Measurements from ENCODE around the gene TINCR.

TINCR gene

DNA sequence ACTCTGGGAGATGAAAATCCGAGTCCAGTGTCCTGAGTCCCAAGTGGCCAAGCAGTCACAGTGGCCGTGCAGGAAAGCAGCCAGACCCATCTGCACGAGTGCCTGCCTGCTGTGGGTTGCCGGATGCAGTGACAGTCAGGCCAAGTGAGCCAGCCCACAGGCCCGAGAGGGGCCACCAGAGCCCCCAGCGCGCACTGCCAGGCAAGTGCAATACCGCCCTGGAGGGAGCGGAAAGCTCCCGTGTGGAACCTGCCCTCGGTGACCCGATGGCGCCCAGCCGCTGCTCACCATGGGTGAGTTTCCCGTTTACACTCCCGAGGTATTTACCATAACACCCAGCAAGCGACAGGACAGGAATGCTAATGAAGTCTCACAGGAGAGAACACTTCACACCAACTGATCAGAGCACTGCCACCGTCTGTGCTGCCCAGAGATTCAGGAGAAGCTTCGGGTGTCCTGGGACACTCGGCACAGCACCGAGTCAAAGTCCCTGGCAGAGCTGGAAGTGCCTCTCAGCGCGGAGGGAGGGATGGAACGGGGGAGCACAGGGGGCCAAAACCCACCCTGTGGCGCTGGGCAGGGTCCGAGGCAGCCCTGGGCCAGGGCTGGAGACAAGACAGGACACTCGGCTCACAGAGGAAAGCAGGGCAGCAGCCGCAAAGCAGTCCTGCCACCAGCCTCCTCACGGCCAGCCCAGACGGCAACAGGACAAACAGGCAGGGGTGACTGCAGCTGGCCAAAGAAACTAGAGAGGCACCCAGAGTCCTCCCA lies 21.3 kb upstream of the TINCR start:
- DNase-seq = no peak

DNA sequence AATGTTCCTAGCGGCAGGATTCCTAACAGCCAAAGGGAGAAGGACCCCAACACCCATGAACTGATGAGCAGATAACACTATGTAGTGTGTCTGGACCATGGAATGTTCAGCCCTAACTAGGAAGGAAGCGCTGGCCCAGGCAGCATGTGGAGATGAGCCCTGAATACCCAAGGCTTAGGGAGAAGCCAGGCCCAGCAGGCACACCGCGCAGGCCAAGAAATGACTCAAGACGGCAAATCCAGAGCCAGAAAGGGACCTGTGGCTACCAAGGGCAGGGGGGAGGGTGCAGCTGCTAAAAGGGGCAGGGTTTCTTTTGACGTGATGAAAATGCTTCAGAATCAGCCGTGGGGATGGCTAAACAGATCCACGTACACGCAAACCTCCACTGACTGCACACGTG lies 20.7 kb upstream of the TINCR start:
- DNase-seq = no peak

DNA sequence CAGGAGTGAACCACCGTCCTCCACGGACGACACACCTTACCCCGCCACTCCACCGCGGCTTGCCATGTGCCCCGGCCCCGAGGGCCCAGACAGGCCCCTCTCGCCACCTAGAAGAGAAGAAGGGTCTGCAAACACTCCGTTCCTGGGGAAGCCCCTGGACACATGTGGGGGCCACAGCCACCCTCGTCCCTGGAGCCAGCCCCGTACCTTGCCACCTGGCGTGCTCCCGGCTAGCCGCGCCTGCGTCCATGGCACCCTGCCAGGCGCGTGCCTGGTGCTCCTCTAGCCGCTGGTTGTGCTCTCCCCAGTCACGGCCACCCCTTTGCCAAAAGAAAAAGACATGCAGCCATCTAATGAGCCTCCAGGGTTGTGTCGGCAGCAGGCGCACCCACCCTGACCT lies 19.9 kb upstream of the TINCR start:
- DNase-seq = no peak

DNA sequence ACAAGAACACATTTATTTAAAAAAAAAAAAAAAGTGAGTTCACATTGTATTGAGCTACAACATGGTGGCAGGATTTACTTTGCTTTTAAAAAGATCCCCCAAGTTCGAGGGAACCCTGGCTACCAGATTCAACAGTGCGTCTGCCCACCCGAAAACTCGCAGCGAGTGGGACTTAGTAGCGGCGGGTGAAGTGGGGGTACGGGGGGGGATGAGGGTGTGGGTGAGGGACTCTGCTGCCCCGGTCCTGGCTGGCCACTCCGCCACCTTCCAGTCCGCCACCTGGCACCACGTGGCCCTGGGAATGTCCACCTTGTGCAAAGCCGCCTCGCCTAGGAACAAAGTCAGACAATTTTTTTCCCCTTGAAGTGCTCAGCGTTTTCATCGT lies 19.3 kb upstream of the TINCR start:
- no peak for DNase-seq

DNA sequence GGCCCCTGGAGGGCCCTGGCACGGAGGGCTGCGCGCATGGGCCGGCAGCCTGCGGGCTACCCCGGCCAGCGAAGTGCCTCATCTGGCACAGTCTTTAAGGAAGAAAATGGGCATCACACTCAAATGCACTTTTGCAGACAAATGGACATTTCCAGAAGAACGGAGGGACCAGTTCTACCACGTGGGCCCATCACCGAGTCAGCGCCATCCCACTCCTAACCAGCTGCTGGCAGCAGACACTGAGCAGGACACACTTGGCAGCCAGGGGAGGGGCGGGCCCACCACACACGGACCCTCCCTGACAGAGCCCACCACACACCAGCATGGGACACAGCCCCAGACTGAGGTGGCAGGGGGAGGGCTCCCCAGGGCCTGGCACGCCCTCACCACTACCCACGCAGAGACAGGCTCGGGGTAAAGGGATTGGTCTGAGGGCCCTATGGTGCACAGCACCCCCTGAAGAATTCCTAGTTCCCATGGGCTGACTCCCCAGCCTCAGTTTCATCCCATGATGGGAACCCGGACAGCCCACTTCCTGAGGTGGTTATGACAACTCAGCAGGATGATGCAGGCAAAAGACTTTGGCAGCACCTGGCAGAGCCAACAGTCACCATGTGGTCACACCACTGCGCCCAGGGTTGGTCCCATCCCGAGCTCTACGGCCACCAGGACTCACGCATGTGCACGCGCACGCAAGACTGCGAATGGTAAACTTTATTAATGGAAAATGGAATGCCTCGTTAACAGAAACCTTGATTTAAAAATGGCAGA lies 18.7 kb upstream of the TINCR start:
- DNase-seq = no peak

DNA sequence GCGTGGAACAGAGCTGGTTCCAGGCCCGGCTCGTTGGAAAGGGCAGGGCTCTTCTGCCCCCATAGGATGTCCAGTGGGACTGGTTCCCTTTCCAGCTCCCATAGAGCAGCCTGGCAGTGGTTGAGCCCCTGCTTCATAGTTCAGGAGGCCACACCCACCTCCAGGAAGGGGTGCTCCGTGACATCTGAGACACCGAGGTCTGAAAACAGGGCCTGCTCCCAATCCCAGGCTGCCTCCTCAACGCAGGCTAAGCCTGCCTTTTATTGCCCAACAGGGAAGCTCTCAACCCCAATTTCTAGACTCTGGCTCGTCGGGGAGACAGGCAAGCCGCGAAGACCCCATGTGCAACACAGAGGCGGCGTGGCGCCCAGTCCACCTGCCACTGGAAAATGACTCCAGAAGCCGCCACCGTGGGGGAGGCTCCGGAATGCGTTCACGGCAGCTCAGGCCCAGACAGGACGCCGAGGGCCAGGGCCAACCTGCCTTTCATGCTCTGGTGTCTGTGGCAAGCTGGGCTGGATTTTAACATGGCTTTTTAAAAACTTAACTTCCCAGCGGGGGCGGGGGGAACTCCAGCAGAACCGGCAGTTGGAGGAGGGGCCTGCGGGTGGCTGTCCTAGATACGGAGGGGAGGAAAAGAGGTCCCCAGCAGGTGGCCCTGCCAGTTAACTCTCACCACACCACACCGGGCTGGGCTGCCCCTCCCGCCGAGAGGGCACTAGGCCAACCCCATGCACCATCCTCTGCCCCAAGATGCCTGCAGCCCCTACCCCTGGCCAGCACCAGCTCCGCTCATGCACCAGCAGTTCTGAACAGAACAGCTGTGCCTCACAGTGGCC lies 17.9 kb upstream of the TINCR start:
- no peak for DNase-seq

DNA sequence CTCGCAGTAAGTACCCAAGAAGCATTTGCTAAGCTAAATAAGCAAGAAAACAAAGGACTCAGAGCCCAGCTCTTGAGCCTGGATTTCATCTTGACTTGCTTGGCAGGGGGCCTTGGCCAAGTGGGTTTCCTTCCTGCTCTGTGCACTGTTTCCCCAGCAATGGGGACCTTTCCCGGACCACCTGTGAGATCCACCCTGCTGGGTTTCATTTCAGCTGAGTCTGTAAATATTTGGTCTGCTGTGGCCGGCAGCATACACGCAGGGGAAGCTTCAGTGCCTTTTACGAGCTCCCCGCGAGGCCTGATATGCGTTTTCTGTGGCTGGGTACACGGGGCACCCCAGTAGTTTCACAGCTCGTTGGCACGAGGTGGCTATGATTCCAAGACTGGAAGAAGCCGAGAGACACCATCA lies 12.4 kb upstream of the TINCR start:
- no peak for DNase-seq

DNA sequence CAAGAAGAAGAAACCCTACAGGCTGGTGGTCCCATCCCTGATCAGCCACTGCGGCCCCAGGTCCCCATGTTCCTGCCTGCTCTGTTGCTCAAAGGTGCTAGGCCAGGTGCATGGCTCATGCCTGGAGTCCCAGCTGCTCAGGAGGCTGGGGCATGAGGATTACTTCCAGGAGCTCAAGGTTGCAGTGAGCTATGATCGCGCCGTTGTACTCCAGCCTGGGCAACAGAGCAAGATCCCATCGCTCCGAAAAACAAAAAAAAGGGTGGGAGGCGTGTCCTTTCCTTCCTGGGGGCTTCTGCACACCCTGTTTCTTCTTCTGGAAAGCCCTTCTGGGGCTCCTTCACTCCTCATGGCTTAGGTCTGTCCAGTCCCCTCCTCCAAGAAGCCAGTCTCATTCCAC lies 11.9 kb upstream of the TINCR start:
- DNase-seq = no peak

DNA sequence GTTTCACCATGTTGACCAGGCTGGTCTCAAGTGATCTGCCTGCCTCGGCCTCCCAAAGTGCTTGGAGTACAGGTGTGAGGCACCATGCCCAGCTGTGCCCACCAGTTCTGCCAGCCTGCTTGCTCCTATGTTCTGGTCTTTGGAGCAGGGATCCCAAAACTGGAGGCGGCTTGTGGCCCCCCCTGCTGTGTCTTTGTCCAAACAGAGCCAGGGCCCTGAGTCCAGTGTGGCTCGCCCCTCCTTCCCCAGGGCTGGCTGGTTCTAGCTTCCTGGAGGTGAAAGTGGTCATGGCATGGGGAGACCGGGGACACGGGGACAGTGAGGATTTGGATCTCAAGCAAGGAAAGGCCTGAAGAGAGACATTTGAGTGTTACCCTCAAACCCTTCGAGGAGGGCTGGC lies 11.5 kb upstream of the TINCR start:
- no peak for DNase-seq

DNA sequence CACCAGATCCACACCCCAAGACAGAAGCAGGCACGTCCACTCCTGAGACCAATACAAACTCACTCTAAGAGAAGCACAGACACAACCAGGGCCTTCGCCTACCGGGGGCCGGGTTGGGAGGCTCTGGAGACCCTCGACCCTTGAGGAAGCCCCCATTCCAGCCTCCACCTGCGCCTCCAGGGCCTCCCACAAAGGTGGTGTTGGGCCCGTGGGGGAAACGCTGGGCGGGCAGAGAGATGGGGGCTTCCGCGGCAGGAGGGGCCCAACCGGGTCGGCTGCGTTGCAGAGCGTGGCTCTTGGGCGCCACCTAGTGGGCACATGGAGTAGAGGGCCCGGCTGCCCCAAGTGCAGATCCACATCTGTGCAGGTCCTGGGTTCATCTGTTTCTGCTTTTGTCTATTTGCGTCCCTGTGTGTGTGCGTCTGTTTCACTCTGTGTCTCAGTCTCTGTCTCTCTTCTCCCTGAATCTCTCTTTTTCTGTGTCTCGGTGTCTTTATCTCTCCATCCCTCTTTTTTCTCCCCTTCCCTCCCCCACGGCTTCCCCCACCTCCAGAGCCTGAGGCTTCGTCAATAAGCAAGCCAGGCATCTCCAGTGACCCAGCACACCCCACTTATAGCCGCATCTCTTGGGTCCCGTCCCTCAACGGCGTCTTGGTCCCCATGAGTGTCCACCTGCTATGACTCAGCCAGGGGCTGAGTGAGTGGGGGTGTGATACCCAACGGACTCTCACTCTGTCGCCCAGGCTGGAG lies 10.5 kb upstream of the TINCR start:
- DNase-seq = peak; percentile 53

DNA sequence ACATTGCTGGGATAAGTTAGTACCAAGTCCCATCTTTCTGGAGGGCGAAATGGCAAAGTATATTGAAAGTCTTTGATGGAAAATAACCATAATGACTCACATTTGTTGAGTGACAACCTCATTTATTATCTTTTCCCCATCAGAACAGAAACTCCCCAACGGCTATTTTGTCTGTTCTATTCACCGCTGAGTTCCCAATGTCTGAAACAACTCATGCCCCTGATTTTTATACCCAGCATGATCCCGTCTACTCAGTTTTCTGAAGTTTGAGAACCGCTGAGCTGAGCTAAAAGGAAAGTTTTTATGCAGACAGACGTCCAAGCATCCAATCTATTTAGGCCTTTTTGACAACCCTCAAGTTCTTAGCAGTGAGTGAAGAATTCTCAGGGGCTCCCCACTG lies 7.8 kb upstream of the TINCR start:
- no peak for DNase-seq

DNA sequence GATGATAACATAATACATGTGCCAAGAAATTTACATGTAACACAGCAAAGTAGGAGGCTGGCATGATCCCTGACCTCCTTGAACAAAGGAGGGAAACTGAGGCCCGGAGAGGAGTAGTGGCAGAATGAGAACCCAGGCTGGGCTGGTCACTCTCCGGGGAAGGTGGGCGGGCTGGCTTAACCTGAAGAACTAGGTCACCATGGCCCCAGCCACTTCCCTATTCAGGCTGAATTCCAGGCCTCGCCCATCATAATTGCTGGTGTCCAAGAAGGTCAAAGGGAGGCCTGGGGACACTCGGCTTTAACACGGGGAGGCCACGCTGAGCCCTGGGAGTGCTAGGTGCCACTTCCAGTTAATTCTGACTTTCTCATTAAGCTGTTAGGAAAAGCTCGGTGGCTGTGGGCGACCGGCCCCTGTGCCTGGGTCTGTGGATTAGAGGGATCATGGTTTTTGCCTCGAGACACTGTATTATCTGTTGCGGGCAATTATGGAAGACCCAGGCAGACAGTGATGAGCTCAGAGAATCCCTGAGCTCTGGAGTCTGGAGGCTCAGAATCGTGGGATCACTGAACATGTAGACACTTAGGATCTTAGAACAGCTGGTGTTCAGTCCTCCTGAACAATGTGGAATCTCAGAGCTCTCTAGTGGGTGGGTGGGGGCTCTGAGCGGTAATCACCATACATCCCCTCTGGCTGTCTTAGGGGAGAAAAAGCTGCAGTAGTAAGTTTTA lies 5.0 kb upstream of the TINCR start:
- DNase-seq = no peak

DNA sequence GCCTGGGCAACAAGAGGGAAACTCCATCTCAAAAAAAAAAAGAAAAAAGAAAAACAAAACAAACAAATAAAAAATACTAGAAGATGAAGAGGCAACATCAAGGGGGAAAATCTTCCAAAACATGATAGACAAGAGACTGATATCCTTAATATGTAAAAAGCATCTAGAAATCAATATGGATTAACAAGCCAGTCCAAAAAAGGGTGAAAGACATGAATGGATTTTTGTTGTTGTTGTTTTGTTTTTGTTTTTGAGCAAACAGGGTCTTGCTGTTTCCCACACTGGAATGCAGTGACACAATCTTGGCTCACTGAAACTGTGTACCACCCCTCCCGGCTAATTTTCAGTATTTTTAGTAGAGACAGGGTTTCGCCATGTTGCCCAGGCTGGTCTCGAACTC lies 4.0 kb upstream of the TINCR start:
- no peak for DNase-seq

DNA sequence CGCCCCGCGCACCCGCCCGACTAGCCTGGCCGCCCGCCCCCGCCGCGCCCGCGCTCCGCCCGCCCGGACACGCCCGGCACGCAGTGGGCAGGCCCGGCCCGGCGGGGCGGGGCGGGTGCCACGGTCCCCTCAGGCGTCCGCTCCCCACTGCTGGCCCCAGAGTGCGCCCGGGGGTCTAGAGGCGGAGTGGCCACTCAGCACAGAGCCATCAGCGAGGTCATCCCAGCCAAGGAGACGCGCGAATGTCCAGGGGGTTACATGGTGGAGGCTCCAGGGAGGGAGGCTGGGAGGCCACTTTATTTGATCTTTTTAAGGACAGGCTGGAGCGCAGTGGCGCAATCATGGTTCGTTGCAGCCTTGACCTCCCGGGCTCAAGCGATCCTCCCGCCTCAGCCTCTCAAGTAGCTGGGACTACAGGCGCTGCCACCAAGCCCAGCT lies 236 bp upstream of the TINCR start:
- DNase-seq = no peak

DNA sequence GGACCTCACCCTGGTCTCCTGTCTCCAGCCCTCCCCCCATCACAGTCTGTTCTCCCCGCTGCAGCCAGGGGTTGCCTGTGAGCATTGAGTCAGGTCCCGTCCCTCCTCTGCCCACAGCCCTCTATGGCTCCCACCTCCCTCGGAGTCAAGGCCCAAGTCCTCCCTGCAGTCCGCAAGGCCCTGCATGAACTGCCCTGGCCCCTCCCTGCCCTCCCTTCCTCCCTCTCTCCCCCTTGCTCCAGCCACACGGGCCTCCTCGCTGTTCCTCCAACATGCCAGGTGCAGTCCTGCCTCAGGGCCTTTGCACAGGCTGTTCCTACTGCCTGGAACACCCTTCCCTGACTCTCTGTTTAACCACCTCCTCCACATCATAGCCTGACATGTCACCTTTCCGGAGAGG lies 2.8 kb downstream of the TINCR start:
- DNase-seq = no peak

DNA sequence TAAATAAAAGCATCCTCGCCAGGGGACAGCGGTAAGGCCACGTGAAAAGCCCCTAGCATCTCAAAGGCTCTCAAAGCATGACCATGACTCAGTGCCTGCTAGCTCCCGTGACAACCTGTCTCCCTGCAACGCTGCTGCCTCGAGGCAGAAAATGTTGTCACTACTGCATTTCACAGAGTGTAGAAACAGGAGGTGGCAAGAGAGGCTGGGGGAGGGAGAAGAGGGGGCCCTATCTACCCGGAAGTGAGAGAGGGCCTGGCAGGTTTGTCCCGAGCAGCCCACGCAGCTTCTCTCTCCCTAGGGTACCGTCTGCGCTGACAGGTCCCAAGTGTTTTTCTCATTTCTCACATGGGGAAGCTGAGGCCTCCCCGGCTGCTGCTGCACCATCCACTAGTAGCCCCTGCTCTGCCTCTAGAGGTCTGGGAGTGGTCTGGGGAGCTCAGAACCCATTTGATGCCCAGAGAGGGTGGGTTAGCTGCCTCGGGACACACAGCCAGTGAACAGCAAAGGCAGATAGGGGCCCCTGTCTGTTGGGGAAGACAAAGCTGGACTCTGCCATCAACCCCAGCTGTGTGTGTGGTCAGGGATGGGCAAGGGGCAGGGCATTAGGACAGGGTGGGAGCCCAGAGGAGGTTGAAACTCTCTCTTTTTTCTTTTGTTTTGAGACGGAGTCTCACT lies 3.7 kb downstream of the TINCR start:
- DNase-seq = no peak

DNA sequence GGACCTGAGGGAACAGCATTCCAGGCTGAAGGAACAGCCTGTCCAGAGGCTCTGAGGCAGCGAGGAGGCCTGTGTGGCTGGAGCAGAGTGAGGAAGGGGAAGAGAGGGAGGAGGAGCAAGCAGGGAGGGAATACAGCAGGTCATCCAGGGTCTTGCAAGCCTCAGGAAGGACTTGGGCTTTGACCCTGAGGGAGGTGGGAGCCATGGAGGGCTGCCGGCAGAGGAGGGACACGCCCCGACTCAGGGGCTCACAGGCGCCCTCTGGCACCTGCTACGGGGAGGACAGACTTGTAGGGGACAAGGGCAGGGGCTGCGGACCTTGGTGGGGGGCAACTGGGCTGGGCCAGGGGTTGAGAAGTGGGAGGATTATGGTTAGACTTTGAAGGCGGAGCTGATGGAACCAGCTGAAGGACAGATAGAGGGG lies 4.7 kb downstream of the TINCR start:
- DNase-seq = no peak

DNA sequence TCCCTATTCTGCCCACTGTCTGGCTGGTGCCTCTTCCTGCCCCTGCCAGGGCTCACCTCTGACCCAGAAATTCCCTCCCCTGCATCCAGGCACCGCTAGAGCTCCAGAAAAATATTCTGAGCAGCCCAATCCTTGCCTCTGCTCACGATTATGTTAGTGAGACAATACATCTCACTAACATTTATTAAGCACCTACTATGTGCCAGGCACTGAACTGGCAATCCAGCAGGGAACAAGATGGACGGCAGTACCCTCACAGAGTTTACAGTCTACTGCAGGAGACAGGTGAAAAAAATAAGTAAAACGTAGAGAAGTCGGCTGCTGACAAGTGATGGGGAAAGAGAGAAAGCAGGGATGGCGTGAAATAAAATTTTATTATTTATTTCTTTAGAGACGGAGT lies 5.5 kb downstream of the TINCR start:
- no peak for DNase-seq

DNA sequence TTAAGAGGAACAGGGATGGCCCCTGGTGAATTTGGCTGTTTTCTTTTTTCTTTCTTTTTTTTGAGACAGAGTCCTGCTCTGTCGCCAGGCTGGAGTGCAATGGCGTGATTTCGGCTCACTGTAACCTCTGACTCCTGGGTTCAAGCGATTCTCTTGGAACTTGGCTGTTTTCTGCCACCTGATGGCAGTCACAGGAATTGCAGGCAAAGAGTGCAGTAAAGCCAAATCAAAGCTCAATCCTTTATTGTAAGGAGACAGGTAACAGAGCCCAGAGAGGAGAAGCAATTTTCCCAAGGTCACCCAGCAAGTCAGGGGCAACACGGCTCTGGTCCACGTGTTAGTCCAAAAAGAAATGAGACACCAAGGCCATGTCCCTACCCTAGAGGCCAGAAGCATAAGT lies 6.2 kb downstream of the TINCR start:
- no peak for DNase-seq

DNA sequence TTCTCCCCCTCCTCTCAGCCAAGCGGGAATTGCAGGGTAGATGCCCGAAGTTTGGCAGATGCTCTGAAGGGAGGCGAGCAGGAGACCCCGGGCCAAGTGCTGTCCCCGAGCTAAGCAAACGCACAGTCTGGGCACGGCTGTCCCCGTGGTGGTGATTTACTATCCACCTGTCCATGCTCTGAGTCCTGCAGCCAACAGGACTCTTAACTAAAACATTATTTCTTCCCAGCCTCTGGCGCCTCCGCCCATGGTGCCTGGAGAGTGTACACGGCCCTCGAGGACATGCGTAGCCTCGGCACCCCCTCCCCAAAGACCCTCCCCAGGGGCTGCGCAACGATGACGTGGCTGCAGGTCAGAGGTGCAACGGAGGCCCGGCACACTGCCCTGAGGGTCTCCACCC lies 7.6 kb downstream of the TINCR start:
- DNase-seq = no peak

DNA sequence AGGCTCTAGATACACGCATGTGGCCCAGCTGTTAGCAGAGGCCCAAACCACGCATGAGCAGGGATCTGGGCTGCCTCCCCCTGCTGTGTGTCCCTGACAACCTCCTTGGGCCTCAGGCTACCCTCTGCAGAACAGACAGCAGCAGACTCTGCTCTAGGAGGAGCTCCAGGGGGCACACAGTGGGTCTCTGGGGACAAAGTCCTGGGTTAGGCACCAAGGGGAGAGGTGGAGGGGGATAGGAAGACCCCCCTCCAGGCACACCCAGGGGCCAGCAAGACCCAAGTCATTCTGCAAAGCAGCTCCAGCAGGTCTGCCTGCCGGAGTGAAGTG lies 8.0 kb downstream of the TINCR start:
- DNase-seq = no peak

DNA sequence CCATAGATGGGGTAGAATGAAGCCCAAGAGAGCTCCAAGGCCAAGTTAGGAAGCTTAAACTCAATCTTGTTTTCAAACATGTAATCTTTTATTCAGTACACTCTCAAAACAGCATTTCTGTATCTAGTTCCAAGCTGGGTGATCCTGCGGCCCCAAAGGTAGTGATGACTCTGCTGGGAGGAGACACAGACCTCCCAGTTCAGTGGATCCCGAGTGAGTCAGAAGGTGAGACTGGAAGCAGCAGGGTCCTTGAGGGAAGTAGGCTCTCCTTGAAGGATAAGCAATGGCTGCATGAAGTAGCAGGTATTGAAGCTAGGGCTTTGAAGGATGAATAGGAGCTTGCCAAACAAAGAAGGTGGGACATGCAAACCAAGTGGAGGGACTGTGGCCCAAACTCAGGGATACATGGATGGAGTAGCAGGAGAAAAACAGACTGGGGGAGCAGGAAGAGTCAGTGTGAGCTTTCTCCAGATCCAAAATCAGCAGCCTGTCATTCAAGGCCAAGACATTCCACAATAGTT lies 9.6 kb downstream of the TINCR start:
- no peak for DNase-seq
